GM03348 (cell line): ENCODE results near the gene CD99.
"Not testable (repeated sequence)": the region's sequence is repeated elsewhere in the genome, so short reads cannot be mapped to it uniquely, and the experiment has no call there.

Experiments used
- DNase-seq: peaks from one replicate; pipeline ENCODE4 v3.0.0; 2012; ENCODE audit warnings: low spot score

CD99 gene

DNA sequence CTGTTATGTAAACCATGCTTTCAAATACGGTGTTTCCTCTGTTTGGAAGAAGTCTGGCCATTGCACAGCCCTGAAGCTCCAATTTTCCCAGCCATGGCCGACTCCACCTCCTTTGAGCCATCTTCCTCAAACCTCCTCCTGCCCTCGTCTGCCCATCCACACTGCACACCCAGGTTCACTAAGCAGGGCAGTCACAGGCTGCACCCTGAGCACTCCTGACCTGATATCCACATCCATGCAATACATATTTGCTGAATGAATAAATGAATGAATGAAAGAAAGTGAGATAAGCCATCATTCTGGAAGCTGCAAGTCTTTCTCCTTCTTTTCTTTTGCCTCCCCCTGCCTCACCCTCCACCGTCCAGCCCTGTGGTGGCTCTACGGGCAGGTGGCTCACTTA lies 83.0 kb downstream of the CD99 start:
- DNase-seq, result no peak

DNA sequence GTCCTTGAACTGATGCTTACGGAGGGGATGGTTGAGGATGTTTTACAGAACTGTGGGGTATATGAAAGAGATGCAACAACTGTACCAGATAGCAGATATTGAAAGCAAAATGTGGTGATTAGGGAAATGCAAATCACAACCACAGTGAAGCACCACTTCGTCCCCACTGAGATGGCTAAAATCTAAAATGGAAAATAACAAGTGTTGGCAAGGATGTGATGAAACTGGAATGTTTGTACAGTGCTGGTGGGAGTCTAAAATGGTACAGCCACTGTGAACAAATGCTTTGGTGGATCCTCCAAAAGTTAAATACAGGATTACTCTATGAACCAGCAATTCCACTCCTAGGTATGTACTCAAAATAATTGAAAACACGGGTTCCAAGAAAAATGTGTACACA lies 83.7 kb downstream of the CD99 start:
- no peak for DNase-seq

DNA sequence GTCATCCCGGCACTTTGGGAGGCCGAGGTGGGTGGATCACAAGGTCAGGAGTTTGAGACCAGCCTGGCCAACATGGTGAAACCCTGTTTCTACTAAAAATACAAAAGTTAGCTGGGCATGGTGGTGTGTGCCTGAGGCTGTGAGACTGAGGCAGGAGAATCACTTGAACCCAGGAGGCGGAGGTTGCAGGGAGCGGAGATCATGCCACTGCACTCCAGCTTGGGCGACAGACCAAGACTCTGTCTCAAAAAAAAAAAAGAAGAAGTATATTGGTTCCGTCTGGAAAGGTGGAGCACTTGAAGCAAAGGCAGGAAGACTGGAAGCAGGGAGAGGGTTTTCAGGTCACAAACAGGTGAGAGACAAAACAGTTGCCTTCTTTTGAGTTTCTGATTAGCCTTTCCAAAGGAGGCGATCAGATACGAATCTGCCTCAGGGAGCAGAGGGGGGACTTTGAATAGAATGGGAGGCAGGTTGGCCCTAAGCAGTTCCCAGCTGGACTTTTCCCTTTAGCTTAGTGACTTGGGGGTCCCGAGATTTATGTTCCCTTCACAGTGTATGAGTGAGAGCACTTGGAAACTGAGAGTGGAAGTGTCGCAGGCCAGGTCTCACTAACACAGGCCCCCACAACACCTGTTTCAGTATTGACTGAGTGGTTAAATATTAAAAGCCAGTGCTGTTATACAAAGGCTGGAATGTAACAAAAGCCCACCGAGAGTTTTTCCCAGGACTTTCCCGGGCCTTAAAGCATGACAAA lies 89.6 kb downstream of the CD99 start:
- DNase-seq, result not testable (repeated sequence)

DNA sequence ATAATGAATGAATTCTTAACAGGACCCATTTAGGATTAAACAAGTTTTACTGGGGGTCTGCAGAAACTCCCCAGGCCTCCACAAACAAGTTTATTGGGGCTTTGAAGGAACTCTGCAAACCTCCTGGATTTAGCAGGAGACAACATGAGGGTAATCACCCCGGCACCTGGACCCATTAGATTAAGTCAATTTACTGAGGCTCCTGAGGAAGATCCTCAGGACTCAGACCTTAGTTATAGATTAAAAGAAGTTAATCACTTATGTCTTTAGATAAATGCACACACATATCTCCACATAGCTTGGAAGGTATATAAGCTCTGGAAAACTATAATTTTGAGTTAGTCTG lies 90.1 kb downstream of the CD99 start:
- no peak for DNase-seq

DNA sequence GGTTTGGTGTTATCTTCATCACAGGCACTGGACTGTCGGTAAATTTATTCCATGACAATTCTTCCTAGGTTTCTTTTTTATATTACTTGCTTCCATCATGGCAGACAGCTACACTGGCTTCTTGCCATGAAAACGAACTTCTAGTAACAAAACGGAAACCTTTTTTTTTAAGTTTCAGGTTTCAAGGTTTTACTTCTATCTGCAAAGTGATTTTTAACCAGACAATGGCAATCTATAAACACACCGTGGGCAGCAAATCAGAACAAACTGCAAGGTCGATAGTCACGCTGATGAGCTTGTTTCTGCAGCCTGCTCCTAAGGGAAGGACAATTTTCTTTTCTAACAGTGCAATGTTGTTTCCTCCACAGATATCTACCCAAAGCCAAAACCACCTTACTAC lies 90.6 kb downstream of the CD99 start:
- DNase-seq, result no peak

DNA sequence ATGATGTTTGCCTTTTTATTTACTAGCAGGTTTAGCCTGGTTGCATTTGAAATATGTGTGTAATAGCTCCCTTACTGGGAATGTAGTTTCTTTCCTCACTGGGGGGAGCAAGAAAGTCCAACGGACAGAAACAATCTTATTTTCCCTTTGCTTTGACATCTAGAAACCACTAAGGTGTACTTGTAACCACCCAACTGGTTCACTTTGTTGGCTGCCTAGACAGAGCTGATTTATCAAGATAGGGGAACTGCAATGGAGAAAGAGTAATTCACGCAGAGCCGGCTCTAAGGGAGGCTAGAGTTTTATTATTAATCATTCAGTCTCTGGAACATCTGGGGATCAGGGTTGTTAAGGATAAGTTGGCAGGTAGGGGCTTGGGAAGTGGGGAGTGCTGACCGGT lies 91.1 kb downstream of the CD99 start:
- no peak for DNase-seq

DNA sequence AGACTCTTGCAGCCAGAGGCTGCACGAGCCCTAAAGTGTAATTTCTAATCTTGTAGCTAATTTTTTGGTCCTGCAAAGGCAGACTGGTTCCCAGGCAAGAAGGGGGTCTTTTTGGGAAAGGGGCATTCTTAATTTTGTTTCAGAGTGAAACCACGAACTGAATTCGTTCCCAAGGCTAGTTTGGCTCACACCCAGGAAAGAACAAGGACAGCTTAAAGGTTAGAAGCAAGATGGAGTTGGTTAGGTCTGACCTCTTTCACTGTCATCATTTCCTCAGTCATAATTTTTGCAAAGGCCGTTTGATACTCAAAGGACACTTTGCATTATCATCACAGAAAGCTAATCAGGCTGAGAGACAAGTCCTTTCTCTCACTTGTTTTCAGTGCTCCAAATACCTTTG lies 91.7 kb downstream of the CD99 start:
- no peak for DNase-seq

DNA sequence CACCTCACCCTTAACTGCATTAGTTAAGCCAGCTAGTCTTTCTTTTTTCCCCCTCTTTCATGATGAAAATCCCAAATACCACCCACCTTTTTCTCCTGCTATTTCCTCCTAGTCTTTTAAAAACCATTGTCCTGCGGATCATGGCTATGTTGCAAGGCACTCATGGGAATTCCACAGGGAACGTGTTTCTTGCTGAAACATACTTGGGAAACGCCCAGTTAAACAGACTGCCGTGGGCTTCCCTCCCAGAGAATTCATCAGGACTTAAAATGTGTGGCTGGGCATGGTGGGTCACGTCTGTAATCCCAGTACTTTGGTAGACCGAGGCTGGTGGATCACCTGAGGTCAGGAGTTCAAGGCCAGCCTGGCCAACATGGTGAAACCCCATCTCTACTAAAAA lies 92.9 kb downstream of the CD99 start:
- no peak for DNase-seq

DNA sequence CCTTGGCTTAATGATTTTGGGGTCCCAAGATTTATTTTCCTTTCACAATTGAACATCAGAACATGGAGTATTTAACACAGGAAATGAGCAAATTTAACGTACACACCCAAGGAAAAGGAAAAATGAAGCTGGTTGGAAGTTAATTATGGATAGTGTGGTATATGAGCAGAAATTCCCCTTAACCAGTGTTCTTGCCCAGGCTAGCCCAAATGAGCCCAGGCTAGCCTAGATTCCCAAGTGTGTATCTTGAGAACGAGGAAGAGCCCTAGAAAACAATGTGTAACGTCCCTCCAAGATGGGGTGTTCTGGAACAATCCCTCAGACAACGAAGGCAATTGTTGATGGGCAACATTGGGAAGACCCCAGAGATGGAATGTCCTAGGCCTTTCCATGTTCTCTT lies 94.4 kb downstream of the CD99 start:
- DNase-seq, result no peak

DNA sequence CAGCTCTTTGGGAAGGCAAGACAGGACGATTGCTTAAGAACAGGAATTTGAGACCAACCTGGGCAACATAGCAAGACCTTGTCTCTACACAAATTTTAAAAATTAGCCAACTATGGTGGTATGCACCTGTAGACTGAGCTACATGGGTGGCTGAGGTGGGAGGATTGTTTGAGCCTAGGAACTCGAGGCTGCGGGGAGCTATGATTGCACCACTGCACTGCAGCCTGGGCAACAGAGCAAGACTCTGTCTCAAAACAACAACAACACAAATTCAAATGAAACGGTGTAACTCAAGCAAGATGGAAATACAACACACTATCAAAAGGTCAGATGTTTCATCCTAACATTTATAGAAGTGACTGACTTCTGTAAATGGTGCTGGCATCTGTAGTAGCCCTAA lies 97.9 kb downstream of the CD99 start:
- DNase-seq, result no peak

DNA sequence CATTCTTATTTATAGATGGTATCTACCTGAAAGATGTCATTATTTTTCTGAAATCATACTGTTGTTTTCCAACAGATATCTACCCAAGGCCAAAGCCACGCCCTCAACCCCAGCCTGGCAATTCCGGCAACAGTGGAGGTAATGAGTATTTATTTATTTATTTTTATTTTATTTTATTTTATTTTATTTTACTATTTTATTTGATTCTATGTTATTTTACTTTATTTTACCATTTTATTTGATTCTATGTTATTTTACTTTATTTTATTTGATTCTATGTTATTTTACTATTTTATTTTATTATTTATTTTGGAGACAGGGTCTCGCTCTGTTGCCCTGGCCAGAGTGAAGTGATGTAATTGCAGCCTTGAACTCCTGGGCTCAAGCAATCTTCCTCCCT lies 98.5 kb downstream of the CD99 start:
- DNase-seq, result no peak
